Natural killer cell (primary cell): Measurements from ENCODE around the gene DMAC2. TPM values are rescaled to one million over a fixed set of nuclear protein-coding genes. Genes with fewer than 3 reads are reported as not detected.
"Not testable (repeated sequence)": the region's sequence is repeated elsewhere in the genome, so short reads cannot be mapped to it uniquely, and the experiment has no call there.

Experiments used
- ATAC-seq, 3 donors: fragments of 150-1000 bp in 2 of 3; fragments of 200-7000 bp in 1 of 3; cut with Tn5 transposase; 1 replicate in 1 of 3; 2 replicates in 2 of 3; pipeline ENCODE4 v1.10.0; 2021; ENCODE audit warnings: mild to moderate bottlenecking in 2 of 3, moderate library complexity in 2 of 3
- DNase-seq, 2 donors: peaks; one replicate each; pipeline versions ENCODE4 v3.0.0 to v3.0.0-alpha.2; 2013 to 2021; ENCODE audit warnings: mixed read lengths in 1 of 2
- H3K27ac ChIP-seq: one replicate; pipeline ENCODE4 v1.5.1; 2013; ENCODE audit warnings: mild to moderate bottlenecking, low read length
- H3K27me3 ChIP-seq: one replicate; pipeline ENCODE4 v1.6.1; 2013; ENCODE audit warnings: low read length; ENCODE audit not compliant: control insufficient read depth, insufficient read depth
- H3K36me3 ChIP-seq: one replicate; pipeline ENCODE4 v1.6.1; 2013; ENCODE audit warnings: low read length; ENCODE audit not compliant: control insufficient read depth, insufficient read depth
- H3K4me1 ChIP-seq: one replicate; pipeline ENCODE4 v1.6.1; 2013; ENCODE audit warnings: low read length; ENCODE audit not compliant: control insufficient read depth, insufficient read depth
- H3K4me3 ChIP-seq: one replicate; pipeline ENCODE4 v1.5.1; 2013; ENCODE audit warnings: low read length
- H3K9me3 ChIP-seq: one replicate; pipeline ENCODE4 v1.6.1; 2013; ENCODE audit warnings: low read length; ENCODE audit not compliant: control insufficient read depth, insufficient read depth
- H3K27ac Mint-ChIP-seq, 2 donors: one replicate each; pipeline ENCODE4 v1.8.0; 2022; ENCODE audit warnings: mild to moderate bottlenecking in 2 of 2, mixed read lengths in 2 of 2, moderate library complexity in 1 of 2
- H3K27me3 Mint-ChIP-seq, 2 donors: one replicate each; pipeline ENCODE4 v1.8.0; 2022; ENCODE audit warnings: low read depth in 2 of 2, mixed read lengths in 2 of 2
- H3K36me3 Mint-ChIP-seq: one replicate; pipeline ENCODE4 v1.8.0; 2022; ENCODE audit warnings: mixed read lengths
- H3K4me1 Mint-ChIP-seq, 2 donors: one replicate each; pipeline ENCODE4 v1.8.0; 2022; ENCODE audit warnings: mixed read lengths in 2 of 2
- H3K4me3 Mint-ChIP-seq: one replicate; pipeline ENCODE4 v1.8.0; 2022; ENCODE audit warnings: mild to moderate bottlenecking, moderate library complexity, mixed read lengths
- H3K9me3 Mint-ChIP-seq, 2 donors: one replicate each; pipeline ENCODE4 v1.8.0; 2022; ENCODE audit warnings: mixed read lengths in 2 of 2
- WGBS: methylation state at CpG from one replicate; pipeline ENCODE4 v1.1.7; 2013; ENCODE audit warnings: missing lambda C conversion rate; ENCODE audit not compliant: insufficient coverage; 5-methylcytosine and 5-hydroxymethylcytosine counted together
- intact Hi-C: fragments of 100-400 bp; cut with micrococcal nuclease; formaldehyde crosslinking; loops from one replicate; pipeline ENCODE4 v1.14.2; 2022
- total RNA-seq, 4 donors: library from RNA; stranded (reverse); fragments of 120-200 nt in 1 of 4; gene quantifications; one replicate each; pipeline versions ENCODE4 v1.2.3 to v1.2.4, GENCODE V29; 2013 to 2022
- TF ChIP-seq, protein P1 (sequence below): fragments of 200-600 bp; IDR thresholded peaks from one replicate; pipeline ENCODE4 v1.8.0; 2022; ENCODE audit warnings: antibody characterized with exemption

The DMAC2 gene
- total RNA-seq, 3 donors from 2014 or later (not counting 1 experiment from before 2014, with no cell fraction given) = 25.4 to 32.5 (median 29.5) TPM

DNA sequence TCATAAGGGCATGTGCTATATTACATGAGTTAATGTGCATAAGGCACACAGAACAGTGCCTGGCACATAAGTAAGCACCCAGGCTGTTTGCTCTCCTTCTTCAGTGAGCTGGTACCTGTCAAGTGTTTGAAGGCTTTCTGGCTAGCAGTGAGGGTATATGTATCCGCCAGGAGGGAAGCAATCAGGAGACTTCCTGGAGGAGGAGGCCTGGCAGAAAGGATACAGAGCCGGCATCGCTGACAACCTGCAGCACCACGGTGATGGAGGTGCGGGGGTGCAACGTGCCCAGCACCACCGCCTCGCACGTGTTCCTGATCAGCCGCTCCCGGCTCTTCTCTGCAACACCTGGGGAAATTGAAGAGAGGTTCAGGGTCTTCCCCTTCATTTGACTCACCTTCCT lies 48.1 kb downstream of the DMAC2 start:
- H3K4me1 ChIP-seq = peaks cover 8% of the 10 kb centered on the region
- H3K9me3 ChIP-seq = no peaks in the 10 kb centered on the region
- no peaks in the 10 kb centered on the region for H3K27me3 ChIP-seq
- H3K27ac ChIP-seq = no peak overlapping the region
- Mint-ChIP-seq H3K4me1 (peaks cover 12 to 13% of the 10 kb centered on the region in 2 donors), H3K27me3 (no peaks in the 10 kb centered on the region), H3K36me3 (no peaks in the 10 kb centered on the region), H3K27ac (no peak overlapping the region), H3K9me3 (no peaks in the 10 kb centered on the region), H3K4me3 (no peak overlapping the region)
- peaks cover 28% of the 10 kb centered on the region for H3K36me3 ChIP-seq
- no peak overlapping the region for H3K4me3 ChIP-seq
- DNase-seq (no peak), ATAC-seq (no peak)
- TF ChIP-seq, protein P1, sequence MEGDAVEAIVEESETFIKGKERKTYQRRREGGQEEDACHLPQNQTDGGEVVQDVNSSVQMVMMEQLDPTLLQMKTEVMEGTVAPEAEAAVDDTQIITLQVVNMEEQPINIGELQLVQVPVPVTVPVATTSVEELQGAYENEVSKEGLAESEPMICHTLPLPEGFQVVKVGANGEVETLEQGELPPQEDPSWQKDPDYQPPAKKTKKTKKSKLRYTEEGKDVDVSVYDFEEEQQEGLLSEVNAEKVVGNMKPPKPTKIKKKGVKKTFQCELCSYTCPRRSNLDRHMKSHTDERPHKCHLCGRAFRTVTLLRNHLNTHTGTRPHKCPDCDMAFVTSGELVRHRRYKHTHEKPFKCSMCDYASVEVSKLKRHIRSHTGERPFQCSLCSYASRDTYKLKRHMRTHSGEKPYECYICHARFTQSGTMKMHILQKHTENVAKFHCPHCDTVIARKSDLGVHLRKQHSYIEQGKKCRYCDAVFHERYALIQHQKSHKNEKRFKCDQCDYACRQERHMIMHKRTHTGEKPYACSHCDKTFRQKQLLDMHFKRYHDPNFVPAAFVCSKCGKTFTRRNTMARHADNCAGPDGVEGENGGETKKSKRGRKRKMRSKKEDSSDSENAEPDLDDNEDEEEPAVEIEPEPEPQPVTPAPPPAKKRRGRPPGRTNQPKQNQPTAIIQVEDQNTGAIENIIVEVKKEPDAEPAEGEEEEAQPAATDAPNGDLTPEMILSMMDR = no peak
- intact Hi-C loops = no loop called here
- 90% methylated on average over 11 of the region's 11 CpGs for WGBS

DNA sequence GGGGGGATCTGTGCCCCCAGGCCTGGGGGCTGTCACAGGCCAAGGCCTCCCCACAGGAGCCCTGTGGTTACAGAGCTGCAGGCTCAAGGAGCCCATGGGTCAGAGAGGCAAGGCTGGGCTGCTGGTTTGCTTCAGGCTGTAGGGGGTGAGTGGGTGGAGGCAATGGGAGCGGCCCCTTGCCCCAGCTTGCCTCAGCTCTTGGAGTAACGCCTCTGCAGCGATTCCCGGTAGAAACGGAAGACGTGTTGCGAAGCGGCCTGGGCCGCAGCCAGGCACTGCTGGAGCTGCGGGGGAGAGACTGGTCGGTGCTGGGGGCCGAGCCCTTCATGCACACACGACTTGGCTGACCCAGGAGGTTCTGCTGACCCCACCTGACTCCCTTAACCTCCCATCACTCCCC lies 53.3 kb downstream of the DMAC2 start:
- DNase-seq = no peak
- 95% methylated on average over 13 of the region's 13 CpGs for WGBS
- Mint-ChIP-seq H3K4me3 (no peak overlapping the region), H3K9me3 (no peaks in the 10 kb centered on the region), H3K27ac (no peak overlapping the region), H3K4me1 (no peaks in the 10 kb centered on the region), H3K27me3 (no peaks in the 10 kb centered on the region), H3K36me3 (no peaks in the 10 kb centered on the region)
- Histone ChIP-seq H3K9me3 (no peaks in the 10 kb centered on the region), H3K4me1 (no peaks in the 10 kb centered on the region), H3K27ac (no peak overlapping the region), H3K36me3 (peaks cover 23% of the 10 kb centered on the region), H3K4me3 (no peak overlapping the region), H3K27me3 (no peaks in the 10 kb centered on the region)
- no peak for ATAC-seq
- TF ChIP-seq, protein P1 = no peak
- intact Hi-C loops = no loop called here

DNA sequence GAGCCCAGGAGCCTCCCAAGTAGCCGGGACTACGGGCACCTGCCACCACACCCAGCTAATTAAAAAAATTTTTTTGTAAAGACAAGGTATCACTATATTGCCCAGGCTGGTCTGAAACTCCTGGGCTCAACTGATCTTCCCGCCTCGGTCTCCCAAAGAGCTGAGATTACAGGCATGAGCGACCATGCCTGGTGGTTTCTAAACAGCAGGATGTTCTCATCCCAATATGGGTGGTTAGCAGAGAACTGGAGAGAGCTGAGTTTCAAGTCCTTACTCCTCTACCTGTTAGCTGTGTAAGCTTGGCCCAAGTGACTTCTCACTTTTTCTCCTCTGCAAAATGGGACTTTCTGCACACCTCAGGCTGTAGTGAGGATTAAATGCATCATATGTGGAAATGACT lies 55.4 kb downstream of the DMAC2 start:
- H3K4me1 Mint-ChIP-seq = no peaks in the 10 kb centered on the region
- no peak overlapping the region for H3K4me3 ChIP-seq
- H3K4me3 Mint-ChIP-seq = no peak overlapping the region
- no peaks in the 10 kb centered on the region for H3K27me3 Mint-ChIP-seq
- 95% methylated on average over 5 of the region's 5 CpGs for WGBS
- no peak for DNase-seq
- H3K27ac Mint-ChIP-seq = no peak overlapping the region
- H3K27ac ChIP-seq = no peak overlapping the region
- no peak for ATAC-seq
- no peaks in the 10 kb centered on the region for H3K4me1 ChIP-seq
- no peaks in the 10 kb centered on the region for H3K9me3 Mint-ChIP-seq
- TF ChIP-seq, protein P1 = no peak
- no peaks in the 10 kb centered on the region for H3K9me3 ChIP-seq
- no peaks in the 10 kb centered on the region for H3K36me3 Mint-ChIP-seq
- peaks cover 6% of the 10 kb centered on the region for H3K36me3 ChIP-seq
- H3K27me3 ChIP-seq = no peaks in the 10 kb centered on the region
- intact Hi-C loops = no loop called here

DNA sequence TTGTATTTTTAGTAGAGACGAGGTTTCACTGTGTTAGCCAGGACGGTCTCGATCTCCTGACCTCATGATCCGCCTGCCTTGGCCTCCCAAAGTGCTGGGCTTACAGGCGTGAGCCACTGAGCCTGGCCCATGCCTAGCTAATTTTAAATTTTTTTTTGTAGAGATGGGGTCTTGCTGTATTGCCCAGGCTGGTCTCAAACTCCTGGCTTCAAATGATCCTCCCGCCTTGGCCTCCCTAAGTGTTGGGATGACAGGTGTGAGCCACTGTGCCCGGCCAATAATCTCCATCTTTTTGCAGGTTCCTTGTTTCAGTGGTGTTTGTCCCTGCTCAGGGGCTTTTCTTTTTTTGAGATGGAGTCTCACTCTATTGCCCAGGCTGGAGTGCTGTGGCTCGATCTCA lies 58.2 kb downstream of the DMAC2 start:
- WGBS = 95% methylated on average over 8 of the region's 8 CpGs

More for the DNA sequence above, 58.2 kb downstream of the DMAC2 start:
- ATAC-seq, H3K4me3 ChIP-seq, H3K27ac ChIP-seq, H3K9me3 Mint-ChIP-seq, H3K27ac Mint-ChIP-seq, intact Hi-C loops, DNase-seq, H3K36me3 ChIP-seq, H3K27me3 Mint-ChIP-seq, H3K27me3 ChIP-seq, H3K9me3 ChIP-seq, H3K4me1 ChIP-seq, H3K4me3 Mint-ChIP-seq, H3K36me3 Mint-ChIP-seq: not testable (repeated sequence)
- H3K4me1 Mint-ChIP-seq = peaks cover 7 to 15% of the 10 kb centered on the region in 2 donors

Other genes starting within 250 kb of the DMAC2 start
- 1 to 10 TPM in 1 of 3 donors, under 1 TPM in 2; 0.78 to 1.6 (median 0.84) TPM for gene CYP2S1, start 246.7 kb downstream of the DMAC2 start, total RNA-seq
- gene AXL, start 220.7 kb downstream of the DMAC2 start, total RNA-seq = under 1 TPM in 2 of 3 donors, not detected in 1; 0.16 to 0.70 TPM
- 100 to 1,000 TPM; 279 to 360 (median 315) TPM for gene HNRNPUL1, start 175.5 kb downstream of the DMAC2 start, total RNA-seq
- 10 to 100 TPM; 41.1 to 44.3 (median 44.0) TPM for gene CCDC97, start 129.7 kb downstream of the DMAC2 start, total RNA-seq
- 100 to 1,000 TPM; 682 to 761 (median 729) TPM for gene TGFB1, start 86.0 kb downstream of the DMAC2 start, total RNA-seq
- gene B9D2, start 75.8 kb downstream of the DMAC2 start, total RNA-seq = 10 to 100 TPM; 18.1 to 22.2 (median 18.7) TPM
- gene TMEM91, start 63.4 kb downstream of the DMAC2 start, total RNA-seq = 10 to 100 TPM; 13.6 to 22.8 (median 20.8) TPM
- 10 to 100 TPM in 1 of 3 donors, 1 to 10 TPM in 2; 9.0 to 11.6 (median 9.5) TPM for gene EXOSC5, start 42.6 kb downstream of the DMAC2 start, total RNA-seq
- gene BCKDHA, start 42.1 kb downstream of the DMAC2 start, total RNA-seq = 10 to 100 TPM; 26.5 to 29.0 (median 28.3) TPM
- gene B3GNT8, start 12.5 kb downstream of the DMAC2 start, total RNA-seq = 1 to 10 TPM; 1.5 to 2.5 (median 2.1) TPM
- not detected for gene ERICH4, start 3.2 kb upstream of the DMAC2 start, total RNA-seq
- gene CEACAM21, start 136.3 kb upstream of the DMAC2 start, total RNA-seq = 10 to 100 TPM; 26.8 to 46.6 (median 33.6) TPM
- gene CEACAM4, start 187.2 kb upstream of the DMAC2 start, total RNA-seq = 1 to 10 TPM in 1 of 3 donors, under 1 TPM in 2; 0.52 to 1.1 (median 0.78) TPM
- not detected for gene CEACAM7, start 248.4 kb upstream of the DMAC2 start, total RNA-seq